OCI-LY1 (cell line): Measurements from ENCODE around the gene FOXP3.

Source experiments
- H2AFZ ChIP-seq: fragments of 200-600 bp; sonication (generic), shearing (Covaris generic); 2 replicates; pipeline ENCODE4 v1.6.0; 2014; ENCODE audit warnings: antibody characterized with exemption, mild to moderate bottlenecking, low read length
- H3F3A ChIP-seq: fragments of 200-600 bp; sonication (generic), shearing (Covaris generic); 2 replicates; pipeline ENCODE4 v1.6.0; 2014; ENCODE audit warnings: mild to moderate bottlenecking, antibody characterized with exemption, low read length, moderate library complexity; ENCODE audit not compliant: insufficient read depth
- H3K27ac ChIP-seq: fragments of 200-600 bp; sonication (generic); 2 replicates; pipeline ENCODE4 v1.5.1; 2014; ENCODE audit warnings: low read length, mixed run types, mild to moderate bottlenecking, low read depth; ENCODE audit not compliant: poor library complexity, severe bottlenecking
- H3K27me3 ChIP-seq: fragments of 200-600 bp; sonication (generic); 2 replicates; pipeline ENCODE4 v1.6.0; 2014; ENCODE audit warnings: antibody characterized with exemption, mild to moderate bottlenecking, low read length, moderate library complexity; ENCODE audit not compliant: insufficient read depth
- H3K36me3 ChIP-seq: fragments of 200-600 bp; sonication (generic); 2 replicates; pipeline ENCODE4 v1.6.1; 2014; ENCODE audit warnings: mild to moderate bottlenecking, antibody characterized with exemption, low read length, moderate library complexity, mixed read lengths; ENCODE audit not compliant: insufficient read depth
- H3K4me1 ChIP-seq: fragments of 200-600 bp; sonication (generic); 2 replicates; pipeline ENCODE4 v1.5.1; 2014; ENCODE audit warnings: mild to moderate bottlenecking, low read length, moderate library complexity; ENCODE audit not compliant: insufficient read depth, severe bottlenecking
- H3K4me2 ChIP-seq: fragments of 200-600 bp; sonication (generic), shearing (Covaris generic); 2 replicates; pipeline ENCODE4 v1.6.1; 2014; ENCODE audit warnings: low read length
- H3K4me3 ChIP-seq: fragments of 200-600 bp; sonication (generic); 2 replicates; pipeline ENCODE4 v1.5.1; 2014; ENCODE audit warnings: low read length, low read depth, mild to moderate bottlenecking, mixed read lengths; ENCODE audit not compliant: poor library complexity, severe bottlenecking
- H3K79me2 ChIP-seq: fragments of 200-600 bp; shearing (Covaris generic); 2 replicates; pipeline ENCODE4 v1.6.1; 2016; ENCODE audit warnings: mixed run types, low read length, mixed read lengths; ENCODE audit not compliant: insufficient read depth
- H3K9ac ChIP-seq: fragments of 200-600 bp; sonication (generic), shearing (Covaris generic); 2 replicates; pipeline ENCODE4 v1.6.1; 2014; ENCODE audit warnings: mild to moderate bottlenecking, low read length, mixed read lengths
- H3K9me2 ChIP-seq: fragments of 200-600 bp; sonication (generic), shearing (Covaris generic); 2 replicates; pipeline ENCODE4 v1.6.1; 2014; ENCODE audit warnings: low read depth, mild to moderate bottlenecking, low read length, mixed read lengths
- H3K9me3 ChIP-seq: fragments of 200-600 bp; shearing (Covaris generic); 2 replicates; pipeline ENCODE4 v1.6.1; 2014; ENCODE audit warnings: low read length, mixed read lengths
- H4K20me1 ChIP-seq: fragments of 200-600 bp; sonication (generic), shearing (Covaris generic); 2 replicates; pipeline ENCODE4 v1.6.0; 2016; ENCODE audit warnings: mild to moderate bottlenecking, low read length; ENCODE audit not compliant: insufficient read depth
- EZH2 ChIP-seq: fragments of 200-600 bp; sonication (generic), shearing (Covaris generic); IDR thresholded peaks from 2 replicates; pipeline ENCODE4 v1.8.0; 2017; ENCODE audit warnings: borderline replicate concordance, mixed run types, mild to moderate bottlenecking, antibody characterized with exemption, low read length, moderate library complexity, mixed read lengths
- TF ChIP-seq, protein P1 (sequence below): fragments of 200-600 bp; sonication (generic), shearing (Covaris generic); IDR thresholded peaks from 2 replicates; pipeline ENCODE4 v1.5.1; 2017; ENCODE audit warnings: mild to moderate bottlenecking, antibody characterized with exemption, low read length, moderate library complexity, mixed read lengths

Gene FOXP3

DNA sequence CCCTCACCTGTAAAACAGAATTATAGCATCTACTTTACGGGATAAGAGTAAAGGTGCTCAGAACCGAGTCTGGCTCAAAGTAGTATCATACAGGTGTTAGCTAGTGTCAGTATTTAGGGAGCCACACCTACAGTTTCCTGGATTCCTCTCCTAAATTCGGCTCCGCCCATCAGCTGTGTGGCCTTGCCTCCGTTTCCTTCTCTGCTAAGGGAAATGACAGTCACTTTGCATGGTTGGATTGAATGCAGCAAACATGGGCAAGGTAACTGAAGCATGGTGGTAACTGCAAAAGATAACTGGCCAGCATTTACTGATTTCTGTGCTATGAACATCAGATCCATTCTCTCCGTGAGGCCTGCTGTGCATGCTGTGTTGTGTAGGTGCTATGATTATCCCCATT lies 7.9 kb upstream of the FOXP3 start:
- Histone ChIP-seq H3K79me2 (peaks cover 12% of the 10 kb centered on the region), H2AFZ (no peak overlapping the region), H3K36me3 (no peaks in the 10 kb centered on the region; the same call in 1 of the 2 replicates), H3K4me3 (peak overlapping the region; percentile 70), H4K20me1 (no peaks in the 10 kb centered on the region), H3F3A (no peaks in the 10 kb centered on the region), H3K4me1 (peaks cover 38% of the 10 kb centered on the region), H3K27me3 (no peaks in the 10 kb centered on the region), H3K9me3 (no peaks in the 10 kb centered on the region), H3K4me2 (peak overlapping the region; percentile 78), H3K27ac (no peak overlapping the region), H3K9me2 (no peaks in the 10 kb centered on the region), H3K9ac (no peak overlapping the region; the same call in 1 of the 2 replicates)
- no peak for TF ChIP-seq EZH2
- TF ChIP-seq, protein P1, sequence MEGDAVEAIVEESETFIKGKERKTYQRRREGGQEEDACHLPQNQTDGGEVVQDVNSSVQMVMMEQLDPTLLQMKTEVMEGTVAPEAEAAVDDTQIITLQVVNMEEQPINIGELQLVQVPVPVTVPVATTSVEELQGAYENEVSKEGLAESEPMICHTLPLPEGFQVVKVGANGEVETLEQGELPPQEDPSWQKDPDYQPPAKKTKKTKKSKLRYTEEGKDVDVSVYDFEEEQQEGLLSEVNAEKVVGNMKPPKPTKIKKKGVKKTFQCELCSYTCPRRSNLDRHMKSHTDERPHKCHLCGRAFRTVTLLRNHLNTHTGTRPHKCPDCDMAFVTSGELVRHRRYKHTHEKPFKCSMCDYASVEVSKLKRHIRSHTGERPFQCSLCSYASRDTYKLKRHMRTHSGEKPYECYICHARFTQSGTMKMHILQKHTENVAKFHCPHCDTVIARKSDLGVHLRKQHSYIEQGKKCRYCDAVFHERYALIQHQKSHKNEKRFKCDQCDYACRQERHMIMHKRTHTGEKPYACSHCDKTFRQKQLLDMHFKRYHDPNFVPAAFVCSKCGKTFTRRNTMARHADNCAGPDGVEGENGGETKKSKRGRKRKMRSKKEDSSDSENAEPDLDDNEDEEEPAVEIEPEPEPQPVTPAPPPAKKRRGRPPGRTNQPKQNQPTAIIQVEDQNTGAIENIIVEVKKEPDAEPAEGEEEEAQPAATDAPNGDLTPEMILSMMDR = no peak

DNA sequence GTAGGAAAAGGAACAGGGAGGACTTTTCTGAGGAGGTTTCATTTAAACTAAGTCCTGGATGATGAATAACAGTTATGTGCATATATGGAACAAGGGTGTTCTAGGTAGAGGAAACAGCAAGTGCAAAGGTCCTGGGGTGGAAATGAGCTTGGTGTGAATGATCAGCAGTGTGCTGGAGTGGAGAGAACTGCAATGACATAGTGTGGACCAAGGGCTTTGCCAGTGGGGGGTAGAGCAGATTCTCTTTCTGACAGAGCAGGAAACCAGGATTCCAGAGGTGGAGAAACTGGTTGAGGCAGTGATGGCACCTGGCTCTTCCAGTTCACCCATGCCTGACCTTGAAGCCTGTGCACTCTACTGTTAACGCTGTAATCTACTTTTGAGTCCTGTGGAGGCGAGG lies 6.8 kb upstream of the FOXP3 start:
- peak overlapping the region; percentile 70 for H3K4me3 ChIP-seq
- H4K20me1 ChIP-seq = no peaks in the 10 kb centered on the region
- no peaks in the 10 kb centered on the region for H3K9me2 ChIP-seq
- no peaks in the 10 kb centered on the region; the same call in 1 of the 2 replicates for H3K36me3 ChIP-seq
- no peak for TF ChIP-seq EZH2
- TF ChIP-seq, protein P1 = no peak
- H2AFZ ChIP-seq = no peak overlapping the region
- peaks cover 38% of the 10 kb centered on the region for H3K4me1 ChIP-seq
- no peaks in the 10 kb centered on the region for H3K27me3 ChIP-seq
- H3K4me2 ChIP-seq = peak overlapping the region; percentile 78
- H3K79me2 ChIP-seq = peaks cover 12% of the 10 kb centered on the region
- no peak overlapping the region for H3K27ac ChIP-seq
- peak overlapping the region; percentile 37; the same call in 1 of the 2 replicates for H3K9ac ChIP-seq
- no peaks in the 10 kb centered on the region for H3K9me3 ChIP-seq
- no peaks in the 10 kb centered on the region for H3F3A ChIP-seq

DNA sequence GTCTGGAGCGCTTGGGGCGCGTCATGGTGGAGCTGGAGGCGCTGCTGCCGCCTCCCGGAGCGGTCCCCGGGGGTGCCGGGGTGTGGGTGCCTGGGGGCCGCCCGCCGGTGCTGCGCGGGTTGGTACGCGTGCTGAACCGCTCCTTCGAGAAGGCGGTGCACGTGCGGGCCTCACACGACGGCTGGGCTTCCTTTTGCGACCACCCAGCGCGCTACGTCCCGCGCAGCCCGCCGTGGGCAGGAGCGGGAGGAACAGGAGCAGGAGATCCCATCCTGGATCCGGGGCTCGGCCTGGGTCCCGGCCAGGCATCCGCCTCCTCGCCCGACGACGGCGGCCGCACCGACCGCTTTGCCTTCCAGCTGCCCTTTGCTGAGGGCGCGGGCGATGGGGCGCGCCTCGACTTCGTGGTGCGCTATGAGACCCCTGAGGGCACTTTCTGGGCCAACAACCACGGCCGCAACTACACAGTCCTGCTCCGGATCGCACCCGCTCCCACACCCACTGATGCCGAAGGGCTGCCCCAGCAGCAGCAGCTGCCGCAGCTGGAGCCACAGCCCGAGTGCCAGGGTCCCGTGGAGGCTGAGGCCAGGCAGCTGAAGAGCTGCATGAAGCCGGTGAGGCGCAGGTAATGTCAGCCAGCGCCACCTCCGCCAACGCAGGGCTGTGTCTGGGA lies 5.9 kb upstream of the FOXP3 start:
- Histone ChIP-seq H4K20me1 (no peaks in the 10 kb centered on the region), H2AFZ (no peak overlapping the region), H3K27ac (no peak overlapping the region), H3K36me3 (no peaks in the 10 kb centered on the region; the same call in 1 of the 2 replicates), H3K27me3 (no peaks in the 10 kb centered on the region), H3K4me3 (peak overlapping the region; percentile 70), H3F3A (no peaks in the 10 kb centered on the region), H3K9ac (peak overlapping the region; percentile 74), H3K4me2 (peak overlapping the region; percentile 78), H3K9me3 (no peaks in the 10 kb centered on the region), H3K79me2 (peaks cover 12% of the 10 kb centered on the region), H3K4me1 (peaks cover 38% of the 10 kb centered on the region), H3K9me2 (no peaks in the 10 kb centered on the region)
- TF ChIP-seq, protein P1 = no peak
- TF ChIP-seq EZH2 = no peak
